ENCODE results near the gene PRRX2. TPM values are rescaled to one million over a fixed set of nuclear protein-coding genes. Genes with fewer than 3 reads are reported as not detected.

PRRX2 gene
- total and polyA plus RNA-seq, 12 donors: 0.21 to 3.0 (median 0.45) TPM

- WGBS, 2 donors: 65 to 78% methylated on average over 5 of the region's 5 CpGs
- ATAC-seq (no peak), DNase-seq (no peak)
- Histone ChIP-seq H3K27me3 (peaks cover 0 to 5% (median 0%) of the 10 kb centered on the region in 7 donors), H3K4me1 (peaks cover 0 to 16% (median 0%) of the 10 kb centered on the region in 9 donors), H3K9me3 (no peaks in the 10 kb centered on the region), H3K27ac (no peak overlapping the region), H3K36me3 (no peaks in the 10 kb centered on the region), H3K4me3 (no peak overlapping the region)
- no peak for TF ChIP-seq CTCF (IDR thresholded peaks at IDR 0.05)
- intact Hi-C loops (cut with DNase I): loop anchor here in 1 of 10 donors (5.0 kb wide), 1 partner anchor 66 kb away; no protein-coding TSS in a partner anchor
Observed at GRCh38 chr9:129718647-129719046, 53.2 kb downstream of the PRRX2 start.

GRCh38 chr9:129719135-129719534, 53.7 kb downstream of the PRRX2 start:
- Histone ChIP-seq H3K4me1 (peaks cover 0 to 16% (median 0%) of the 10 kb centered on the region in 9 donors), H3K27ac (no peak overlapping the region), H3K4me3 (no peak overlapping the region), H3K36me3 (no peaks in the 10 kb centered on the region), H3K27me3 (peaks cover 0 to 5% (median 0%) of the 10 kb centered on the region in 7 donors), H3K9me3 (no peaks in the 10 kb centered on the region)
- no peak for DNase-seq
- intact Hi-C loops (cut with DNase I): loop anchor here in 1 of 10 donors (5.0 kb wide), 1 partner anchor 67 kb away; no protein-coding TSS in a partner anchor
- WGBS, 2 donors: 59 to 69% methylated on average over 38 of the region's 38 CpGs
- TF ChIP-seq CTCF (IDR thresholded peaks at IDR 0.05): no peak
- ATAC-seq: no peak

- Histone ChIP-seq H3K9me3 (no peaks in the 10 kb centered on the region), H3K4me1 (peaks cover 0 to 15% (median 0%) of the 10 kb centered on the region in 9 donors), H3K27ac (no peak overlapping the region), H3K36me3 (no peaks in the 10 kb centered on the region), H3K27me3 (peaks cover 0 to 5% (median 0%) of the 10 kb centered on the region in 7 donors), H3K4me3 (no peak overlapping the region)
- WGBS, 2 donors: 86 to 87% methylated on average over 31 of the region's 31 CpGs
- intact Hi-C loops (cut with DNase I): loop anchor here in 3 of 10 donors (10.0 kb wide), 1 partner anchor 76 kb away; the partner anchor contains the start of gene ASB6 (in 3 of the 3)
- ATAC-seq: no peak
- no peak for TF ChIP-seq CTCF (IDR thresholded peaks at IDR 0.05)
- no peak for DNase-seq
Observed at GRCh38 chr9:129720181-129720864, 54.9 kb downstream of the PRRX2 start.

- Histone ChIP-seq H3K27ac (no peak overlapping the region), H3K9me3 (no peaks in the 10 kb centered on the region), H3K4me3 (no peak overlapping the region), H3K36me3 (no peaks in the 10 kb centered on the region), H3K27me3 (peaks cover 0 to 5% (median 0%) of the 10 kb centered on the region in 7 donors), H3K4me1 (peaks cover 0 to 15% (median 5%) of the 10 kb centered on the region in 9 donors)
- ATAC-seq: no peak
- WGBS, 2 donors: 84 to 88% methylated on average over 25 of the region's 25 CpGs
- intact Hi-C loops (cut with DNase I): loop anchor here in 3 of 10 donors (10.0 kb wide), 1 partner anchor 76 kb away; the partner anchor contains the start of gene ASB6 (in 3 of the 3)
- no peak for TF ChIP-seq CTCF (IDR thresholded peaks at IDR 0.05)
- no peak for DNase-seq
Observed at GRCh38 chr9:129720865-129721545, 55.6 kb downstream of the PRRX2 start.
